ENCODE measurements around the gene ATG5. TPM values are rescaled to one million over a fixed set of nuclear protein-coding genes. Genes with fewer than 3 reads are reported as not detected.

The ATG5 gene
- total and polyA plus RNA-seq, 9 of the 15 experiments (the other 6 are each of a cell fraction or from before 2014, with no cell fraction given): 29.0 to 80.0 (median 53.2) TPM

- TF ChIP-seq ZNF639 (CRISPR knock-in tag; conservative IDR thresholded peaks at IDR 0.05 in 1 of 2, IDR thresholded peaks at IDR 0.05 in 1 of 2) (no peak), MITF (IDR thresholded peaks at IDR 0.05) (no peak), E2F5 (CRISPR knock-in tag; IDR thresholded peaks at IDR 0.05) (no peak)
Observed at GRCh38 chr6:106300944-106301343, 24.6 kb downstream of the ATG5 start (continued).

- H3K9ac ChIP-seq (ENCODE audit: insufficient read depth in 1 of 2, low read depth in 2 of 2, low read length in 2 of 2): no peak overlapping the region
- H3K9me3 ChIP-seq (replicated peaks; ENCODE audit: control insufficient read depth, insufficient read depth, low read depth, low read length): no peaks in the 10 kb centered on the region
- no peak overlapping the region for H3K4me3 ChIP-seq
- H3K36me3 ChIP-seq (ENCODE audit: control insufficient read depth, insufficient read depth, low read length): peaks cover 15% of the 10 kb centered on the region
- FAIRE-seq (no peak), ATAC-seq (no peak), DNase-seq (ENCODE audit: extremely low read depth in 1 of 4, low spot score in 3 of 4) (no peak)
- POLR2A ChIA-PET: interaction anchor here (0.9 kb wide), 1 partner anchor 12 kb away, joined by 3 read pairs; no protein-coding TSS in a partner anchor
- no peak overlapping the region for H3K27ac ChIP-seq (ENCODE audit: extremely low read depth, low read depth, low read length)
- intact Hi-C loops (cut with micrococcal nuclease): loop anchor here (10.0 kb wide), 2 partner anchors 565 to 815 kb away; no protein-coding TSS in a partner anchor
- CTCF ChIA-PET (ENCODE audit: low intra/inter-chr PET ratio): interaction anchor here (0.8 to 1.4 kb wide), 4 partner anchors 567 to 869 kb away, joined by 3 to 9 read pairs (median 4); no protein-coding TSS in a partner anchor
- no peak overlapping the region for H3K4me2 ChIP-seq (ENCODE audit: insufficient read depth, low read length)
- no TSS peak for BruUV-seq (replicated peaks)
- no peaks in the 10 kb centered on the region for H3K27me3 ChIP-seq (ENCODE audit: control insufficient read depth in 2 of 2, insufficient read depth in 2 of 2, low read length in 2 of 2)
- peak; percentile 47 for TF ChIP-seq RBM25 (IDR thresholded peaks at IDR 0.05; ENCODE audit: low read depth, low read length, severe bottlenecking)
- TF ChIP-seq EWSR1 (IDR thresholded peaks at IDR 0.05; ENCODE audit: borderline replicate concordance, low read depth, partially characterized antibody): no peak
- TF ChIP-seq ZNF239 (CRISPR knock-in tag; IDR thresholded peaks at IDR 0.05): peak; percentile 84
- H4K20me1 ChIP-seq (replicated peaks; ENCODE audit: control insufficient read depth, insufficient read depth, low read length): no peaks in the 10 kb centered on the region
- no peaks in the 10 kb centered on the region for H3K4me1 ChIP-seq (replicated peaks in 1 of 2; ENCODE audit: control insufficient read depth in 2 of 2, insufficient read depth in 2 of 2, low read length in 2 of 2)
- peaks cover 81% of the 10 kb centered on the region for H3K79me2 ChIP-seq (ENCODE audit: control insufficient read depth, insufficient read depth, low read length)
- in situ Hi-C loops (cut with MboI): loop anchor here (5.0 kb wide), 1 partner anchor 203 kb away; no protein-coding TSS in a partner anchor
- no peaks in the 10 kb centered on the region for H3K9me1 ChIP-seq (ENCODE audit: control insufficient read depth, insufficient read depth, low read length)
- WGBS (ENCODE audit: insufficient coverage, low coverage, missing lambda C conversion rate): 95% methylated on average over 4 of the region's 4 CpGs
- H2AFZ ChIP-seq (ENCODE audit: low read depth, low read length): no peak overlapping the region
Observed at GRCh38 chr6:106300020-106300780, 25.4 kb downstream of the ATG5 start.

Data from K562 (cell line).